HG03108 (cell line): ENCODE results near the gene GMPR.

Experiments used
- ATAC-seq: cut with Tn5 transposase; IDR thresholded peaks from one replicate; pipeline ENCODE4 v1.9.1; 2021; ENCODE audit warnings: moderate library complexity; ENCODE audit not compliant: unreplicated experiment

Gene GMPR

GRCh38 chr6:16324606-16325225 lies 86.3 kb downstream of the GMPR start:
- no peak for ATAC-seq

- ATAC-seq, result no peak
Measured at GRCh38 chr6:16326531-16326930, 88.1 kb downstream of the GMPR start.

GRCh38 chr6:16326971-16327776 lies 88.8 kb downstream of the GMPR start:
- no peak for ATAC-seq

- no peak for ATAC-seq
Measured at GRCh38 chr6:16327777-16328325, 89.5 kb downstream of the GMPR start.

- no peak for ATAC-seq
Measured at GRCh38 chr6:16329233-16329632, 90.8 kb downstream of the GMPR start.

- peak; percentile 2 for ATAC-seq
Measured at GRCh38 chr6:16331384-16332174, 93.2 kb downstream of the GMPR start.

GRCh38 chr6:16332175-16332542 lies 93.8 kb downstream of the GMPR start:
- ATAC-seq, result peak; percentile 90

- no peak for ATAC-seq
Measured at GRCh38 chr6:16333580-16333979, 95.2 kb downstream of the GMPR start.

- no peak for ATAC-seq
Measured at GRCh38 chr6:16334671-16335070, 96.3 kb downstream of the GMPR start.

GRCh38 chr6:16335176-16335575 lies 96.8 kb downstream of the GMPR start:
- no peak for ATAC-seq

- no peak for ATAC-seq
Measured at GRCh38 chr6:16336056-16336818, 97.8 kb downstream of the GMPR start.

GRCh38 chr6:16336911-16337294 lies 98.5 kb downstream of the GMPR start:
- no peak for ATAC-seq

- ATAC-seq, result no peak
Measured at GRCh38 chr6:16337295-16337975, 99.0 kb downstream of the GMPR start.

GRCh38 chr6:16338577-16339264 lies 100.3 kb downstream of the GMPR start:
- ATAC-seq, result no peak

- ATAC-seq, result no peak
Measured at GRCh38 chr6:16339265-16339587, 100.8 kb downstream of the GMPR start.

- ATAC-seq, result no peak
Measured at GRCh38 chr6:16343593-16343992, 105.2 kb downstream of the GMPR start.

GRCh38 chr6:16344756-16345155 lies 106.4 kb downstream of the GMPR start:
- no peak for ATAC-seq
